GM18951 (cell line): Measurements from ENCODE around the gene ERI2.
"Not testable (repeated sequence)": the region's sequence is repeated elsewhere in the genome, so short reads cannot be mapped to it uniquely, and the experiment has no call there.

Experiments
- POLR2A ChIP-seq: IDR thresholded peaks from 4 replicates; pipeline ENCODE4 v1.6.1; 2011; ENCODE audit warnings: mild to moderate bottlenecking; ENCODE audit not compliant: insufficient read length, insufficient read depth; ENCODE audit errors: extremely low read depth
- in situ Hi-C: fragments of 300-500 bp; cut with MboI; formaldehyde crosslinking; loops from one replicate; pipeline ENCODE4 v1.12.0; 2022; ENCODE audit warnings: low sequenced_read_pairs, mixed read lengths, inconsistent platforms; ENCODE audit not compliant: unreplicated experiment

The ERI2 gene

GRCh38 chr16:20807862-20808261, 1.6 kb upstream of the ERI2 start:
- in situ Hi-C loops, result no loop called here
- no peak for TF ChIP-seq POLR2A

- in situ Hi-C loops, result not testable (repeated sequence)
Measured at GRCh38 chr16:20805684-20806167, 546 bp downstream of the ERI2 start.

- in situ Hi-C loops, result no loop called here
- TF ChIP-seq POLR2A, result no peak
Measured at GRCh38 chr16:20803561-20804214, 2.6 kb downstream of the ERI2 start.

- TF ChIP-seq POLR2A, result no peak
- in situ Hi-C loops, result no loop called here
Measured at GRCh38 chr16:20803192-20803560, 3.1 kb downstream of the ERI2 start.

GRCh38 chr16:20801278-20801677, 5.0 kb downstream of the ERI2 start:
- in situ Hi-C loops, result no loop called here
- no peak for TF ChIP-seq POLR2A

- in situ Hi-C loops, result no loop called here
- no peak for TF ChIP-seq POLR2A
Measured at GRCh38 chr16:20799599-20799998, 6.7 kb downstream of the ERI2 start.

GRCh38 chr16:20798364-20798763, 7.9 kb downstream of the ERI2 start:
- in situ Hi-C loops, result no loop called here
- no peak for TF ChIP-seq POLR2A

- in situ Hi-C loops, result no loop called here
- no peak for TF ChIP-seq POLR2A
Measured at GRCh38 chr16:20791923-20792612, 14.2 kb downstream of the ERI2 start.

- in situ Hi-C loops, result no loop called here
- TF ChIP-seq POLR2A, result no peak
Measured at GRCh38 chr16:20789130-20789529, 17.1 kb downstream of the ERI2 start.

- no peak for TF ChIP-seq POLR2A
- in situ Hi-C loops, result no loop called here
Measured at GRCh38 chr16:20784204-20784603, 22.1 kb downstream of the ERI2 start.

GRCh38 chr16:20782470-20782869, 23.8 kb downstream of the ERI2 start:
- no peak for TF ChIP-seq POLR2A
- in situ Hi-C loops, result no loop called here

- TF ChIP-seq POLR2A, result no peak
- in situ Hi-C loops, result no loop called here
Measured at GRCh38 chr16:20781697-20782096, 24.6 kb downstream of the ERI2 start.

- in situ Hi-C loops, result no loop called here
- TF ChIP-seq POLR2A, result no peak
Measured at GRCh38 chr16:20774703-20775362, 31.4 kb downstream of the ERI2 start.

- in situ Hi-C loops, result no loop called here
Measured at GRCh38 chr16:20773679-20774078, 32.6 kb downstream of the ERI2 start.

More at GRCh38 chr16:20773679-20774078, 32.6 kb downstream of the ERI2 start:
- TF ChIP-seq POLR2A, result no peak
